Right renal pelvis (tissue), 4 donors: ENCODE data around the gene PLTP. TPM values are rescaled to one million over a fixed set of nuclear protein-coding genes. Genes with fewer than 3 reads are reported as not detected.

Source experiments
- DNase-seq, 4 donors: peaks; one replicate each; pipeline ENCODE4 v3.0.0-alpha.2; 2013; ENCODE audit warnings: low read depth in 4 of 4, low spot score in 3 of 4, missing footprints in 1 of 4
- polyA plus RNA-seq, 4 donors: library from polyadenylated mRNA; unstranded; fragments of 120-200 nt; gene quantifications; one replicate each; pipeline ENCODE4 v1.2.1, GENCODE V29; 2013; ENCODE audit not compliant: insufficient read length in 4 of 4

PLTP gene
- polyA plus RNA-seq, 4 donors = 143 to 178 (median 150) TPM

DNA sequence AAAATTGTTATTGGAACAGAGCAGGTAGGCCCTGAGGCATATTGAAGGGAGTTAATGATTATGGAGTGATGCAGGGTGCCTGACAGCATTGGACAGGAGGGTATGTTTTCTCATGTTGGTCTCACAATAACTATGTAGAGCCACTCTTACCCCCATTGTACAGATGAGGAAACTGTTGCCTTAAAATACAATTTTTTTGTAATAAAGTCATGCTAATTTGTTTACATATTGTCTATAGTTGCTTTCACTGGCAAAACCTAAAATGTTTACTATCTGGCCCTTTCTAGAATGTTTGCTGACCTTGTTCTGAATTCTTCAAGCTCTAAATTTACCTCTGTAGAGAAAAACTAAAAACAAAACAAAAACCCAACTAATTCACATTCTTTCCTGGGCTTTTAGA, 60.5 kb downstream of the PLTP start:
- DNase-seq = no peak

DNA sequence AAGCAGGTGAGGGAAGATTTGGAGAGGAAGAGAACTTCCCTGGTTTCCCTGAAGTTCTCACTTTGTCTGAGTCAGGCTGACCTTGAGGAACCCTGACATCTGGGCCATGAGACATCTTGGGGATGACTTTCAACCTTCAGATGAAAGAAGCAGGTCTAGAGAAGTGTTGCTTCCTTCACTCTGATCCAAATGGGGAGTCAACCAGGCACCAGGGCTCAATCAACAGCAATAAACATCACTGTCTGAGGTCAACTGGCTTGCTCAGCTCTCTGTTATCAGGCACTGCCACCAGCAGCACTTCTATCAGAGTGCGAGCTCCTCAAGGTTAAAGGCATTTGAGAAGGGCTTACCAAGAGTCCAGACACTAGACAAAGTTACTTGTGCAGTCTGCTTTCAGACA, 61.0 kb downstream of the PLTP start:
- DNase-seq = no peak

DNA sequence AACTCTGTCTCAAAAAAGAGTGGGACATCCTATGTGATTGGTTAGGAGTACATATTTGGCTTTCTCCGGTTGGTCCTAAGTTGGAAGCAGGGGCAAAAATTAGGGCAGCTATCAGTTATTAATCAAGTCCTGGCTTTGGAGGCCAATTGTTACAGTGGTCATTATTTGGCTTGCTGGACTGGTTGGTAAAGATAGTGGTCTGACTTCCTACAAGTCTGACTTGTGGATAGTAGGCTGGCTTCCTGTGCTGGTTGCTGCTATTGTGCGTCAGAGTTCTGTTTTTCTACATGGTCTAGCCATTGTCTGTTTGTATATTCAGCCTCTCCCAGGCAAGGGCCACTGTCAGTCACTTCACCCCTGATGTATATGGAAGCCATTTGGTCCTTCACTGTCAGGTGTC, 61.7 kb downstream of the PLTP start:
- DNase-seq = no peak

DNA sequence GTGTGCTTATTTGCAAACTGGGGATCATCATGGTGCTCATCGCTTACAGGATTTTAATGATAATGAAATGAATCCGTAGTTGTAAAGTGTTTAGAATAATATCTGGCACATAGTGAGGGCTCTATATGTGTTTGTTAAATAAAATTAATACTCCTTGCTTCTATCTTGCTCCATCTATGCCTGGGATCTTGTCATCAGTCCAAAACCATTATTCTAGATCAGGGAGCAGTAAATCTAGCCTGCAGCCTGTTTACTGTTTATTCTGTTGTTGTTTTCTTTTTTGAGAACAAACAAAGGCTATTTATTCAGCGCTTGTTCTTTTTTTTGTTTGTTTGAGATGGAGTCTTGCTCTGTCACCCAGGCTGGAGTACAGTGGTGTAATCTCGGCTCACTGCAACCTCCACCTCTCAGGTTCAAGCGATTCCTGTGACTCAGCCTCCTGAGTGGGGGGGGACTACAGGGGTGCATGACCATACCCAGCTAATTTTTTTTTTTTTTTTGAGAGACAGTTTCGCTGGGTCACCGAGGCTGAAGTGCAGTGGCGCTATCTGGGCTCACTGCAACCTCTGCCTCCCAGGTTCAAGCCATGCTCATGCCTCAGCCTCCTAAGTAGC, 62.9 kb downstream of the PLTP start:
- no peak for DNase-seq

Other genes starting within 250 kb of the PLTP start
- gene WFDC11, start 241.9 kb downstream of the PLTP start, polyA plus RNA-seq = under 1 TPM in 1 of 4 donors, not detected in 3; 0.10 TPM
- not detected for gene WFDC13, start 210.1 kb downstream of the PLTP start, polyA plus RNA-seq
- gene WFDC10B, start 207.1 kb downstream of the PLTP start, polyA plus RNA-seq = not detected
- not detected for gene SPINT4, start 189.8 kb downstream of the PLTP start, polyA plus RNA-seq
- gene WFDC3, start 120.3 kb downstream of the PLTP start, polyA plus RNA-seq = 1 to 10 TPM; 1.1 to 2.1 (median 1.7) TPM
- 10 to 100 TPM; 36.4 to 41.9 (median 38.8) TPM for gene DNTTIP1, start 120.2 kb downstream of the PLTP start, polyA plus RNA-seq
- 10 to 100 TPM; 59.9 to 72.1 (median 65.9) TPM for gene UBE2C, start 99.5 kb downstream of the PLTP start, polyA plus RNA-seq
- 1 to 10 TPM in 1 of 4 donors, under 1 TPM in 3; 0.22 to 1.1 (median 0.72) TPM for gene TNNC2, start 84.8 kb downstream of the PLTP start, polyA plus RNA-seq
- 10 to 100 TPM; 12.6 to 17.1 (median 14.3) TPM for gene SNX21, start 78.4 kb downstream of the PLTP start, polyA plus RNA-seq
- 10 to 100 TPM; 23.2 to 28.9 (median 24.5) TPM for gene ACOT8, start 54.8 kb downstream of the PLTP start, polyA plus RNA-seq
- 1 to 10 TPM; 5.1 to 5.3 (median 5.2) TPM for gene ZSWIM3, start 54.5 kb downstream of the PLTP start, polyA plus RNA-seq
- 10 to 100 TPM; 13.3 to 15.7 (median 15.3) TPM for gene ZSWIM1, start 30.9 kb downstream of the PLTP start, polyA plus RNA-seq
- 1 to 10 TPM; 2.8 to 3.8 (median 3.3) TPM for gene SPATA25, start 24.5 kb downstream of the PLTP start, polyA plus RNA-seq
- gene NEURL2, start 20.9 kb downstream of the PLTP start, polyA plus RNA-seq = 1 to 10 TPM; 4.3 to 8.2 (median 5.0) TPM
- 100 to 1,000 TPM; 118 to 137 (median 134) TPM for gene CTSA, start 20.8 kb downstream of the PLTP start, polyA plus RNA-seq
- 10 to 100 TPM; 48.2 to 56.2 (median 49.0) TPM for gene PCIF1, start 22.5 kb upstream of the PLTP start, polyA plus RNA-seq
- gene ZNF335, start 60.0 kb upstream of the PLTP start, polyA plus RNA-seq = 10 to 100 TPM; 12.2 to 14.7 (median 12.9) TPM
- gene MMP9, start 96.8 kb upstream of the PLTP start, polyA plus RNA-seq = under 1 TPM; 0.46 to 0.79 (median 0.52) TPM
- gene SLC12A5, start 117.1 kb upstream of the PLTP start, polyA plus RNA-seq = 1 to 10 TPM; 1.9 to 2.6 (median 2.2) TPM
- gene NCOA5, start 177.8 kb upstream of the PLTP start, polyA plus RNA-seq = 10 to 100 TPM; 56.9 to 63.8 (median 60.0) TPM
- gene CD40, start 206.2 kb upstream of the PLTP start, polyA plus RNA-seq = 1 to 10 TPM; 4.5 to 6.9 (median 5.9) TPM